ENCODE results near the gene LZTS2.

LZTS2 gene

GRCh38 chr10:100997360-100998182, 2.0 kb upstream of the LZTS2 start (continued):
- TF ChIP-seq ZNF133 (tag by site-specific recombination; IDR thresholded peaks at IDR 0.05) (no peak), ZNF18 (tag by site-specific recombination; IDR thresholded peaks at IDR 0.05) (no peak), ZNF830 (tag by site-specific recombination; IDR thresholded peaks at IDR 0.05; ENCODE audit: low read depth) (no peak), ZNF777 (tag by site-specific recombination; IDR thresholded peaks at IDR 0.05; ENCODE audit: borderline replicate concordance) (peak; percentile 81; the same call in 1 of the 2 replicates), BCL11A (tag by site-specific recombination; IDR thresholded peaks at IDR 0.05; ENCODE audit: low read depth) (0 out of 2 replicates have a peak, but pooled peaks have one; percentile 18), ZNF354C (tag by site-specific recombination; IDR thresholded peaks at IDR 0.05; ENCODE audit: borderline replicate concordance, low read depth) (no peak), CTCF (tag by site-specific recombination; IDR thresholded peaks at IDR 0.05) (peak; percentile 92), ZNF510 (tag by site-specific recombination; IDR thresholded peaks at IDR 0.05; ENCODE audit: insufficient replicate concordance) (no peak), ZNF324 (tag by site-specific recombination; IDR thresholded peaks at IDR 0.05) (0 out of 2 replicates have a peak, but pooled peaks have one; percentile 13), ZNF704 (tag by site-specific recombination; IDR thresholded peaks at IDR 0.05) (no peak), KLF7 (tag by site-specific recombination; IDR thresholded peaks at IDR 0.05; ENCODE audit: borderline replicate concordance) (peak; percentile 13; the same call in 1 of the 2 replicates), ZNF433 (tag by site-specific recombination; IDR thresholded peaks at IDR 0.05; ENCODE audit: low read depth) (no peak), ZFHX2 (tag by site-specific recombination; conservative IDR thresholded peaks at IDR 0.05) (0 out of 2 replicates have a peak, but pooled peaks have one; percentile 6), ZNF175 (tag by site-specific recombination; IDR thresholded peaks at IDR 0.05) (no peak), ZSCAN30 (tag by site-specific recombination; IDR thresholded peaks at IDR 0.05) (peak; percentile 96), ZNF146 (tag by site-specific recombination; IDR thresholded peaks at IDR 0.05) (no peak), ZNF138 (tag by site-specific recombination; IDR thresholded peaks at IDR 0.05; ENCODE audit: borderline replicate concordance) (no peak), ZNF768 (tag by site-specific recombination; IDR thresholded peaks at IDR 0.05) (no peak), YY1 (tag by site-specific recombination; IDR thresholded peaks at IDR 0.05) (0 out of 2 replicates have a peak, but pooled peaks have one; percentile 16), ZBTB21 (tag by site-specific recombination; IDR thresholded peaks at IDR 0.05) (no peak), ZNF19 (tag by site-specific recombination; IDR thresholded peaks at IDR 0.05; ENCODE audit: low read depth) (no peak), ZNF626 (tag by site-specific recombination; IDR thresholded peaks at IDR 0.05) (no peak), ZNF549 (tag by site-specific recombination; IDR thresholded peaks at IDR 0.05) (no peak), ZNF148 (tag by site-specific recombination; IDR thresholded peaks at IDR 0.05; ENCODE audit: borderline replicate concordance) (no peak), ZNF580 (tag by site-specific recombination; IDR thresholded peaks at IDR 0.05) (peak; percentile 65; the same call in 1 of the 2 replicates), ZNF114 (tag by site-specific recombination; IDR thresholded peaks at IDR 0.05) (no peak), ZNF660 (tag by site-specific recombination; IDR thresholded peaks at IDR 0.05) (0 out of 2 replicates have a peak, but pooled peaks have one; percentile 23), ZNF280C (tag by site-specific recombination; IDR thresholded peaks at IDR 0.05) (no peak)
